Rectal smooth muscle tissue (tissue), 1 donor: Measurements from ENCODE around the gene EMP1.

Source experiments
- H3K27ac ChIP-seq: one replicate; pipeline ENCODE4 v1.7.0; 2013; ENCODE audit warnings: low read depth, low read length, inconsistent platforms
- H3K27me3 ChIP-seq: one replicate; pipeline ENCODE4 v1.7.0; 2013; ENCODE audit warnings: low read length; ENCODE audit not compliant: control insufficient read depth, insufficient read depth
- H3K36me3 ChIP-seq: one replicate; pipeline ENCODE4 v1.7.0; 2013; ENCODE audit warnings: low read length; ENCODE audit not compliant: control insufficient read depth, insufficient read depth
- H3K4me1 ChIP-seq: one replicate; pipeline ENCODE4 v1.7.0; 2013; ENCODE audit warnings: low read length; ENCODE audit not compliant: control insufficient read depth, insufficient read depth
- H3K4me3 ChIP-seq: one replicate; pipeline ENCODE4 v1.7.0; 2013; ENCODE audit warnings: low read length
- H3K9ac ChIP-seq: one replicate; pipeline ENCODE4 v1.7.0; 2013; ENCODE audit warnings: low read length

EMP1 gene

DNA sequence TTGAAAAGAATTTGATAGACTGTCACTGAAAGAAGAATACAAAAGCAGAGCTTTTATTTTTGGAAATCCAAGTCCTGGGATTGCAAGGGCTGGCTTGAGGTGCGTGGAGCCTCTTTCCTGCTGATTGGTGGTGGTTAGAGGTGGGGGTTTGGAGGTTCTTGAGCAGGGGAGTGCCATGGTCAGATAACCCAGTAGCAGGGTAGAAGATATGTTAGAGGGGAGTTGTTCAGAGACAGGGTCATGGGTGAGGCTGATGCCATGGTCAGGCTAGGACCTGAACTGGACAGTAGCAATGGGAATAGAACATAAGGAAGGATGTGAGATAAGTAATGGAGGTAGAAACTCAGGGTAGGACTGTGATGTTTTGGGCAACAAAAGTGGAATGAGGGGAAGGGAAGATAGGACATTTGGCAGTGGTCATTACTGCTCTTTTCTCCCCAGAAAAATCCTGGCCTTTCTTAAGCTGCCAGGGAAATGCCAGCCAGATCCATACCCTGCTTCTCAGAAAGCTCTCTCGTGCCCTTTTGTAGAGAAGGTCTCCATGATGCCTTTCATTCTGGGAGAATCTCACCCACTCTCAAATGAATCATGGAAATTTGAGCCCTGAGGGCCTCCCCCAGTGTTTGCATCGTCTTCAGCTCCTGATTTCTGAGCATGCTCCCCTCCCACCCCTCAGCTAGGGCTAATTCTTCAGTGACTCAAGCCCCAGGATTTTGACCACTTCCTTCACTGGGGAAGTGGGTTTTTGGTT, 9.5 kb downstream of the EMP1 start:
- Histone ChIP-seq H3K4me1 (peaks cover 2% of the 10 kb centered on the region), H3K27me3 (no peaks in the 10 kb centered on the region), H3K36me3 (no peaks in the 10 kb centered on the region), H3K9ac (no peak overlapping the region), H3K4me3 (no peak overlapping the region), H3K27ac (no peak overlapping the region)

DNA sequence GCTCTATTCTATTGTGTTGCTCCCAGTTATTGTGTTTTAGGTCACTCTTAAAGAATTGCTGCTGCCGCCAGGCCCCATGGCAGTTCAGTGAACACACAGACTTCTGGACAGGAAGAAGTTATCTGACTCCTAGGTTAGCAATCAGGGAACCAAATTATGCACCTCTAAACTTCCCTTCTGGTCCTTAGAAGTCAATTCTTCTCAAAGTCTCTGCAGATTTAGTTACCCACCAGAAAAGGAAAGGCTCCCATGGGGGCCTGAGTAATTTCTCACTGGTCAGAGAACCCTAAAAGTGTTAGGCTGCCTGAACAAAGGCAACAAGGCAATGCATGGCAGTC, 10.0 kb downstream of the EMP1 start:
- H3K27me3 ChIP-seq: no peaks in the 10 kb centered on the region
- H3K4me3 ChIP-seq: no peak overlapping the region
- peaks cover 5% of the 10 kb centered on the region for H3K4me1 ChIP-seq
- H3K27ac ChIP-seq: no peak overlapping the region
- no peak overlapping the region for H3K9ac ChIP-seq
- H3K36me3 ChIP-seq: no peaks in the 10 kb centered on the region

DNA sequence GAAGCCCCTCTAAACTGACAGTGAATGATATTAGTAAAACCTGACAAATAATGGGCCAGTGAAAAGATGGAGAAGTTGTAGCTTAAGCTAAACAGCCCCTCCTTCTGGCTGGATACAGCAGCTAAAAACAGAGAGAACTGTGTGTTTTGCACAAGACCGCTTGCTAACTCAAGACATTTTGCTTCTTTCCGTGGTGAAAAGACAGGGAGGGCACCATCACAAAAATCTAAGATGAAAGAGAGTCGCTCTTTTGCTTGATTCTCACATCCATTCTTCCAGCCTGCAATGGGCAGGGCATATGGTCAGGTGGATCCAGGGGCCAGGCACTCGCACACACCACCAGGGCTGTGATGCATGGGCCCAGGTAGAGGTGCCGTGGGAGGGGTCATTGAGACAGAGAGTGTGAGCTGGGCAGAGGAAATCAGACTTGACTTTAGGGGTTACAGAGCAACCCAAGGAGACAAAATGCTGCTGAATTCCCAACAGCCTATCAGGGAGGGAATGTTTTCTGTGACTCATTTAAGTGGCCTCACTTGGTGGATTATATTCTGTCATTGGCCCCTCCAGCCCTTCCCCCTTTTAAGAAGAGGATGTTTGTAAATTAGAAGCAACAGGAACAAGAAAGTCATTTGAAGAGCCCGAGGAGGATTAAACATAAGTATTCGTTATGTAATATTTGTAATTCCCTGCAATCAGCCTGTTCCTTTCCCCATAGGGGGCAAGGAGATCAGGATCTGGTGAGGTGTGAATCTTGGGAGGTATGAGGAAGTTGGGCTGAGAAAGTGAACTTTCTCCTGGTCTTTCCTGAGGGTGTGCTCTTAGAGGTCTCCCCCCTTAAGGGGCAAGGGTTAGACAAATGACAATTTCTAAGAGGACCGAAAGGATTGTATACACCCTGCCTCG, 12.3 kb downstream of the EMP1 start:
- no peaks in the 10 kb centered on the region for H3K27me3 ChIP-seq
- peaks cover 2% of the 10 kb centered on the region for H3K4me1 ChIP-seq
- no peaks in the 10 kb centered on the region for H3K36me3 ChIP-seq
- H3K9ac ChIP-seq: no peak overlapping the region
- H3K4me3 ChIP-seq: no peak overlapping the region
- no peak overlapping the region for H3K27ac ChIP-seq

DNA sequence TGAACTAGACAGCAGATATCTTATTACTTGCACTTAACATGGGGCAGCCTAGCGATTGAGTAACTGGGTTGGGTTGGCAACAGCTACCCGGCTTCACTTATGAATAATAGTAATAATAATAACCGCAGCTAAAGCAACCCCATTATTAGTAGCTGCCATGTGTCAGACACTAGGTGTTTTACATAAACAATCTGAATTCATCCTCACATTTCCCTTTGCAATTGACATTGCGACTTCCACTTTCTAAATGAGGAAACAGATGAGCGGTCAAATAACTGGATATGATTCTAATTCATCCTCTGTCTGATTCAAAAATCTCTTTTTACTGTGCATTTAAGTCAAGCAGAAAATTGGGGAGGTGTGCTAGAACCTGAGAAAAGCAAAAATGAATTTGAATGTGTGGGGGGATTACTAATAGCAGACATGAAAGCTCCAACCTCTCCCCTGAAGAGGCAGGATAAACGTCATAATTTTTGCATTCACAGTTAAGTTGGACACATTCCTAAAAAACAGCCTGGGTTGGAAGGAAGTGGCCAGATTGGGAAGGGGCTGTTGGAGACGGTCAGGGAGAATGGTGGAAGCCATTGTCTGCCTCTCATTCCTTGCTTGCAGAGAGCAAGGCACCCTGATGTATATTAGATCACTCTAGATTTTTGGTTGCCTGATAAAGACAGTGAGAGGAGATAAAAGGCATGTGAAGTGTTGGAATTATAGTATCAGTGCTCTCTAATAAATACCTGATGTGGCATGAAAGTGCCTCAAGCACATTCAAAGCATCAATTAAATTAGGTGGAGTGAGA, 13.1 kb downstream of the EMP1 start:
- Histone ChIP-seq H3K27me3 (no peaks in the 10 kb centered on the region), H3K9ac (no peak overlapping the region), H3K4me1 (peaks cover 2% of the 10 kb centered on the region), H3K27ac (no peak overlapping the region), H3K36me3 (no peaks in the 10 kb centered on the region), H3K4me3 (no peak overlapping the region)

DNA sequence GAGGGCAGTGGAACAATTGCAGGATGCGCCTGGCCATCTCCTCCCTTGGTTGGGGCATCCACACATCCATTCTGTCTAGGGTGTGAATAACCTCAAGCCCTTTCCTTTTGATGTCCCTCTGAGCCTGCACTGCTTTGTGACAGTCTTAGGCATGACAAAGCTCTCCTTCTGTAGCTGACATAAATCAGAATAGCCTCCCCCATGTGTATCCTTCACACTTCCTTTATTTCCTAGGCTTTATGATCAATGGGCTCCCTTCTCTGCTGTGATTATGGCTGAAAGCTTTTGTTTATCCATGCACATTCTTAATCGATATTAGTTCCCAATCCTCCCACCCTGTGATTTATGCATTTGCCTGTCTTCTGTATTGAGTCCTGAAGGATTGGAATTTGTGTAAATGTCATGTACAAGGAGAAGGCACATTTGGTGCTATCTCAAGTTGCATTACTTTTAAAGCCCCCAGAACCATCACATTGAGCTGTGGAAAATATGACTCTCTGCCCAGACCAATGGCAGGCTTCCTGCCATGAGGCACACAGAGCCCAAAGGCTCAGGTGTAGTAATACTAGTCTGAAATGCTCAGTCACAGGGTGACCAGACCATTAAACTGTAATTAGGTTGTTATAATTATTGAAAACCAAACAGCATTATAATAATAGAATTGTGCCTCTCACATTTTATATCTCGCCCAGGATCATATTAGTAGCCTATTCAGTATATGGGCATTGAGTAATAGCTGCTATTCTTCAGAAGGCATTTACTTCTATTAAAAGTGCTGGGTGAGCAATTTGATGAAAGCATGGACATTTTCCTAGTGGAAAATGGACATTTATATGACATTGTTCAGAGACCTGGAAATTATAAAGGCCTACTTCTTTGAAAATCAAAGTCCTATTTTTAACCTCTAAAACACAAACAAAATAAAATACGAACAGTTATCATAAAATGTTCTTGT, 14.0 kb downstream of the EMP1 start:
- H3K27ac ChIP-seq: no peak overlapping the region
- H3K4me1 ChIP-seq: peaks cover 2% of the 10 kb centered on the region
- no peaks in the 10 kb centered on the region for H3K27me3 ChIP-seq
- no peaks in the 10 kb centered on the region for H3K36me3 ChIP-seq
- H3K4me3 ChIP-seq: no peak overlapping the region
- no peak overlapping the region for H3K9ac ChIP-seq

DNA sequence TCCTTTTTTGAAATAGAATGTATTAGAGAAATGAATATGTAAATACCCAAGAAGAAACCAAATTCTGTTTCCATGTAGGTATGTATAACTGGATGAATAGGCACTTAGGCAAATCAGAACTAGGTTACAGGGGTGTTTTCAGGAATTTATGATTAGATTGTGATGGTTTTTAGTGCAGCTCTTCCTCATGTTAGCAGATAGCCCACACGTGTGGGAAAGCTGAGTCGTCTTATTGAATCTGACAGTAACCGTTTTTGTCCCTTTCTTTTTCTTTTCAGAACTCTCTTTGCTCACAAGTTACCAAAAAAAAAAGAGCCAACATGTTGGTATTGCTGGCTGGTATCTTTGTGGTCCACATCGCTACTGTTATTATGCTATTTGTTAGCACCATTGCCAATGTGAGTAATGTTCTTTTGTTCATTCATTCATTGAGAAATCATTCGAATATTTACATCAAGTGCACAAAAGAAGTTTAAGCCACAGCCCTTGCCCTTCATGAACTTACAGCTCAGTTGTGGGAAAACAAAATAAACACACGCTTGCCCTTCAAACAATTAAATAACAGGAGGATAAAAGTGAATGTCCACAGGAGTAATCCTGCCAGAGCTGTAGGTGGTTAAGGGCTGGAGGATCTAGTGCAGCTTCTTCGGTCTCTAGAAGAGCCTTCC, 14.8 kb downstream of the EMP1 start:
- Histone ChIP-seq H3K36me3 (no peaks in the 10 kb centered on the region), H3K27ac (no peak overlapping the region), H3K9ac (no peak overlapping the region), H3K27me3 (no peaks in the 10 kb centered on the region), H3K4me1 (peaks cover 2% of the 10 kb centered on the region), H3K4me3 (no peak overlapping the region)

DNA sequence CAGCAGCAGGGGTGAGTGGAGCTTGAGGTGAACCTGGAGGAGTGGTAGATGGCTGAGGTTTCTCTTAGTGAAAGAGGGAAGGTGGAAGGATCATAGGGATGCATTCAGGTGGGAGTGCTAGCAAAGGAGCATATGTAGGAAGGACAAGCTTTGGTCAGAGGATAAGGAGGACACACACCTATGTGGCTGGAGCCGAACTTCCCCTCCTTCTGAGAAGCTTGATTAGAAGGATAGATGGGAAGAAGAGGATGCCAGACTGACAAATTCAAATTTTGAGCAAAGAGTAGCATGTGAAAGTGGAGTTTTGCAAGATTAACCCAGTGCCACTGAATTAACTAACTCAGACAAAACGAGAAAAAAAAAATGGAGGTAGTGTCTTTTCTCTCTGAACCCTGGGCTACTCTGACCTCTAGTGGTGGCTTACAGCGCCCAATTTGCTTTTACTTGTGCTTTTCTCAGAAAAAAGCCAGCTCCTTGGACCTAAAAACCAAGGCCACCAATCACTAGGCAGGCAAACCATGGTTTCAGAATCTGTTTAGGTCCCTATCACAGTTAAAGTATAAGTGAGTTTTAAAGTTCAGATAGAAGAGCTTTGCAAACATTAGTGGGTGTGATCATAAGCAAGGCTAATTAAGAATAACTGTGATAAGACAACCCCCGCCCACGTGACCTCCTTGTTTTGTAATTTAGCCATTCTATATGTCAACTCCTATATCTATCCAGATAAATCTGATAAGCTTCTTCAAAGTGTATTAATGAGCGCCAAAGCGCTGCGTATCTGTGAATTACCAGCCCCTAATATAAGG, 15.5 kb downstream of the EMP1 start:
- Histone ChIP-seq H3K27ac (no peak overlapping the region), H3K36me3 (no peaks in the 10 kb centered on the region), H3K27me3 (no peaks in the 10 kb centered on the region), H3K4me3 (no peak overlapping the region), H3K9ac (no peak overlapping the region), H3K4me1 (peaks cover 2% of the 10 kb centered on the region)

DNA sequence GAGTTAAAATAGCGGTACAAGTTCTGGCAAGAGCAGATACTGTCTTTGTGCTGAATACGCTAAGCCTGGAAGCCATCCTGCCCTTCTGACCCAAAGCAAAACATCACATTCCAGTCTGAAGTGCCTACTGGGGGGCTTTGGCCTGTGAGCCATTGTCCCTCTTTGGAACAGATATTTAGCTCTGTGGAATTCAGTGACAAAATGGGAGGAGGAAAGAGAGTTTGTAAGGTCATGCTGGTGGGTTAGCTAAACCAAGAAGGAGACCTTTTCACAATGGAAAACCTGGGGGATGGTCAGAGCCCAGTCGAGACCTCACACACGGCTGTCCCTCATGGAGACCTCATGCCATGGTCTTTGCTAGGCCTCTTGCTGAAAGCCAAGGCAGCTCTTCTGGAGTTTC, 18.5 kb downstream of the EMP1 start:
- peaks cover 2% of the 10 kb centered on the region for H3K4me1 ChIP-seq
- no peak overlapping the region for H3K27ac ChIP-seq
- no peak overlapping the region for H3K9ac ChIP-seq
- H3K27me3 ChIP-seq: no peaks in the 10 kb centered on the region
- no peak overlapping the region for H3K4me3 ChIP-seq
- no peaks in the 10 kb centered on the region for H3K36me3 ChIP-seq

DNA sequence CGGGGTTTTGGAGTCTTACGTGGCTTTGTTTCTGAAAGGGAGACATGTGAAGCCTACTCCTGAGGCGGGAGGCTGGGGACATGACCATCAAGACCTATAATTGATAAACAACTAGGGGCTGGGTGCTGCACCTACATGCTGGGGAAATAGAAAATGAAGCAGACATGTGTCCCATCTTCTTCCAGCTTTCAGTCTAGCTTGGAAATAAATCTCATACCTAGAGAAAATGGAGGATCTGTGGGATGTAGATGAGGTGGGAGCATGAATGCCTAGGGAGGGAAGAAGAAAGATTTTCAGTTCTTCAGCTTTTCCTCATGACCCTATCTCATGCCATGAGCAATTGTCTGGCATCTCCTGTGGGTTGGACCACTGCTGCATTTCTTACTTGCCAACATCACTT, 22.1 kb downstream of the EMP1 start:
- H3K4me3 ChIP-seq: no peak overlapping the region
- H3K27ac ChIP-seq: no peak overlapping the region
- no peaks in the 10 kb centered on the region for H3K4me1 ChIP-seq
- H3K27me3 ChIP-seq: no peaks in the 10 kb centered on the region
- H3K9ac ChIP-seq: no peak overlapping the region
- H3K36me3 ChIP-seq: no peaks in the 10 kb centered on the region

DNA sequence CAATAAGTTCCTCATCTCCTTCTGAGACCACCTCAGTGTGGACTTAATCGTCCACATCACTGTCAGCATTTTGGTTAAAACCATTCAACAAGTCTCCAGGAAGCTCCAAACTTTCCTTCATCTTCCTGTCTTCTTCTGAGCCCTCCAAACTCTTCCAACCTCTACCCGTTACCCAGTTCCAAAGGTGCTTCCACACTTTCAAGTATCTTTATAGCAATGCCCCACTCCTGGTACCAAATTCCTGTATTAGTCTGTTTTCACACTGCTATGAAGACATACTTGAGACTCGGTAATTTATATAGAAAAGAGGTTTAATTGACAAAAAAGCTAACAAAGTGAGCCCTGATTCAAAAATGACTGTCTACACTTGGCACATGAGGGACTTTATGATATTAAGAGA, 22.8 kb downstream of the EMP1 start:
- Histone ChIP-seq H3K36me3 (no peaks in the 10 kb centered on the region), H3K9ac (no peak overlapping the region), H3K4me3 (no peak overlapping the region), H3K27me3 (no peaks in the 10 kb centered on the region), H3K4me1 (no peaks in the 10 kb centered on the region), H3K27ac (no peak overlapping the region)

DNA sequence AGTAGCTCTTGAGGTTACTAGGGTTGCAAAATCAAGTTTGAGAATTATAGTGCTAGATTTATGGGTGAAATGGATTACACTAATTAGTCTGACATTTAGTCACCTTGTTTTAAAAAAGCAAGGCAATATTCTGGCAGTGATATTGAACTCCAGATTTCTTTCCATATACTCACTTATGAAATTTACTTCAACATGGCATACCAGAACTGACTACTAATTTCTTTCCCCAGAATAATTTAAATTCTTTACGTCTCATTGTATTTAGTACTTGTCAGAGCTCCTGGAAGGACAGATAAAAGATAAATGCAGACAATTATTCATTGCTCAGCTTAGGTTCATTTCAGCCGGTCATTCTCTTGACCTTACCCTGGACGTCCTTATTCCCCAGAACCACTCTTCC, 24.3 kb downstream of the EMP1 start:
- H3K36me3 ChIP-seq: no peaks in the 10 kb centered on the region
- H3K4me1 ChIP-seq: no peaks in the 10 kb centered on the region
- no peaks in the 10 kb centered on the region for H3K27me3 ChIP-seq
- no peak overlapping the region for H3K4me3 ChIP-seq
- H3K9ac ChIP-seq: no peak overlapping the region
- H3K27ac ChIP-seq: no peak overlapping the region
